ENCODE data around the gene CCN2. TPM values are rescaled to one million over a fixed set of nuclear protein-coding genes. Genes with fewer than 3 reads are reported as not detected.
A peak's percentile ranks its signal among the peaks of the same experiment; 100 is the strongest.

The CCN2 gene
- total RNA-seq, 1 donor from 2014 or later = not detected

DNA sequence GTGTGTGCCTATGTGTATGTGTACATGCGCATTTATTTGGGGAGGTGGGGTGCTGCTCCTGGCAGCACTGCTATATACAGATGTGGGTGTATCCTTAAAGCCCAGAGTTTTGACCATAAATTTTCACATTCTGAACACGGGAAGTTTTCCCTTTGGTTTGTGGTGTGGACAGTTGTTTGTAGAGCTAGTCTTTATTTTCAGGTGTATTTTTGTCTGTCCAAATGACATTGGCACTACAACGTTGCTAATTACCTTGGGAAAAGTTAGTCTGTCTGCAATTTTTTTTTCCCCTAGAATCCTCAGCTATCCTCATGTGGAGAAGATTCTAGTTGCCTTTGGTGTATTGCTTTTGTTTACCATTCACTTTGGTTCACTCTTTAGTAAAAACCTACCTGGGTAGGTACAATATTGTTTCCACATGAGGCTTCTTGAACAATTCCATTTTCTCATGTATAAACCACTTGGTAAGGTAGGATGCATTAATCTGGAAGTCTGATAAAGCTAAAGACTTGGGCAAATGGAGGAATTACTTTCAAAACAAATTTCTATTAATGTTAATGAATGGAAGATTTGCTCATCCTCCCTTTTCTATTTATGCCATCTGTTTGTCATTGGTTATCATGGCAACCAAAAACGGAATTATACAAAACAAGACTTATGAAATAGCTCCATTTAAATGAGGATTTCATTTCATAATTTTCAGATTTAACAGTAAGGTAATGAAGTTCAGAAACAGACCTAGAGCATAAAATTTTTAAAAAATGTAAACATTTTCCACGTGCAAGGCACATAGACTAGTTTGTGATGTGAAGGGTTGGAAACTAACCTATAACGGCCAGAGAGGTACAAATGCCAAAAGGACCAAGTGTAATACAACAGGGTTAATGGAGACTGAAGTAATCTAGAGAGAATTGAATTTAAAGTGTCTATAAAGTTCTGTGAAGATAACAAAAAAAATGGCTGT, 3.9 kb downstream of the CCN2 start:
- no peak for DNase-seq (ENCODE audit: low spot score)
- no peak overlapping the region for H3K27ac Mint-ChIP-seq
- intact Hi-C loops (cut with micrococcal nuclease) = no loop called here
- H3K9me3 Mint-ChIP-seq = no peaks in the 10 kb centered on the region
- H3K4me1 Mint-ChIP-seq (ENCODE audit: low read depth) = peaks cover 5% of the 10 kb centered on the region
- H3K36me3 Mint-ChIP-seq (ENCODE audit: low read depth) = no peaks in the 10 kb centered on the region
- no peak overlapping the region for H3K4me3 Mint-ChIP-seq (ENCODE audit: low read depth)
- peaks cover 57% of the 10 kb centered on the region for H3K27me3 Mint-ChIP-seq (ENCODE audit: low read depth)

- Mint-ChIP-seq H3K4me1 (ENCODE audit: low read depth) (peaks cover 5% of the 10 kb centered on the region), H3K4me3 (ENCODE audit: low read depth) (no peak overlapping the region), H3K27ac (no peak overlapping the region), H3K27me3 (ENCODE audit: low read depth) (peaks cover 49% of the 10 kb centered on the region), H3K9me3 (no peaks in the 10 kb centered on the region), H3K36me3 (ENCODE audit: low read depth) (no peaks in the 10 kb centered on the region)
- intact Hi-C loops (cut with micrococcal nuclease) = no loop called here
- DNase-seq (ENCODE audit: low spot score) = no peak
These were observed 4.7 kb downstream of the CCN2 start for GRCh38 chr6:131946404-131946991.

DNA sequence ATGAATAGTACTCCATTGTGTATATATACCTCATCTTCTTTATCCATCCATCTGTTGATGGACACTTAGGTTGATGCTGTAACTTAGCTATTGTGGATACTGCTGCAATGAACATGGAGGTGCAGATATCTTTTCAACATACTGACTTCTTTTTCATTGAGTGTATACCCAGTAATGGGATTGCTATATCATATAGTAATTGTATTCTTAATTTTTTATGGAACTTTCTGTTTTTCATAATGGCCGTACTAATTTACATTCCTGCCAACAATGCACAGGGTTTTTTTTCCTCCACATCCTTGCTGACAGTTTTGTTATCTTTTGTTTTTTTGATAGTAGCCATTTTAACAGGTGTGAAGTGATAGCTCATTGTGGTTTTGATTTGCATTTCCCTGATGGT, 5.2 kb downstream of the CCN2 start:
- DNase-seq (ENCODE audit: low spot score) = no peak
- Mint-ChIP-seq H3K27me3 (ENCODE audit: low read depth) (peaks cover 47% of the 10 kb centered on the region), H3K4me1 (ENCODE audit: low read depth) (peaks cover 5% of the 10 kb centered on the region), H3K4me3 (ENCODE audit: low read depth) (no peak overlapping the region), H3K9me3 (no peaks in the 10 kb centered on the region), H3K27ac (no peak overlapping the region), H3K36me3 (ENCODE audit: low read depth) (no peaks in the 10 kb centered on the region)
- intact Hi-C loops (cut with micrococcal nuclease) = no loop called here

DNA sequence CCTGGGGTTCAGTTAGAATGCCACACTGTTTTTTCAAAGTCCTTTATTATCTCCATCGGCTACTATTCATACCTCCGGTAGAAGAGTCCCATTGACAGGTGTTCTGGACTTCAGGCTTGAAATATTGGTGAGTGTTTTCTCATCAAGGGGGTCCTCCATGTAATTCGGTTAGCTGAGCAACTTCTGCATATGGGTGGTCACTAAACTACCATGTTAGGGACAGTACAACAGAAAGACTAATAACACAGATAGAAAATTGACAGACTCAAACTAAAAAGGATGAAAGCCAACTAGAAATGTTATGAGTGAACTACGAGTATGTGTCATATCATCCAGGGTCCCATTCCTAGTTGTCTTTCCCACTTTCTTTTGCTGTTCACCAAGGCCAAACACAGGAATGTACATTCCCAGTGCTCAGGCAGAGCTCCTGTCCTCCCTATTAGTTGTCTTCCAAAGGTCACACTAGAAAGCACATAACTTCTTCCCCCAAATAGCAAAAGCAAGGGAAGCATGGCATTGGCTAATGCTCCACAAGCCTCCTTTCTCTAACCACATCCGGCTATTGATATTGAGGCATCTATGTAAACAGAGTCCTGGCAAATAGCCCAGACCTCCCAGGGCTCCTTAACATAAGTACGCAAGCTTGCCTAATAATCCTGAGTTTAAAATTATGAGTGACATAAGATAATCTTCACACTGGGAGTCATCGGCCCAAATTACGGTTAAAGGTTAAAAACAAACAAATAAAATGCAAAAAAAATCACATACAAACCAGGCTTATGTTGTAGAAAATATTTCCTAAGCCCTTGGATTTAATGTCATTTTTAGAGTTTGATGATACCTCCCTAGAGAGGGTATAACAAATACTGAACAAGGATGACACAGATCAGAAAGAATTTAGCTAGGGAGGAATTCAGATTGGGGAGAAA, 13.2 kb downstream of the CCN2 start:
- H3K27ac Mint-ChIP-seq = no peak overlapping the region
- no peaks in the 10 kb centered on the region for H3K9me3 Mint-ChIP-seq
- H3K27me3 Mint-ChIP-seq (ENCODE audit: low read depth) = peaks cover 14% of the 10 kb centered on the region
- no peaks in the 10 kb centered on the region for H3K36me3 Mint-ChIP-seq (ENCODE audit: low read depth)
- no peak overlapping the region for H3K4me3 Mint-ChIP-seq (ENCODE audit: low read depth)
- H3K4me1 Mint-ChIP-seq (ENCODE audit: low read depth) = no peaks in the 10 kb centered on the region
- no peak for DNase-seq (ENCODE audit: low spot score)
- intact Hi-C loops (cut with micrococcal nuclease) = no loop called here

GRCh38 chr6:131937226-131937625, 13.9 kb downstream of the CCN2 start:
- Mint-ChIP-seq H3K36me3 (ENCODE audit: low read depth) (no peaks in the 10 kb centered on the region), H3K27ac (no peak overlapping the region)

DNA sequence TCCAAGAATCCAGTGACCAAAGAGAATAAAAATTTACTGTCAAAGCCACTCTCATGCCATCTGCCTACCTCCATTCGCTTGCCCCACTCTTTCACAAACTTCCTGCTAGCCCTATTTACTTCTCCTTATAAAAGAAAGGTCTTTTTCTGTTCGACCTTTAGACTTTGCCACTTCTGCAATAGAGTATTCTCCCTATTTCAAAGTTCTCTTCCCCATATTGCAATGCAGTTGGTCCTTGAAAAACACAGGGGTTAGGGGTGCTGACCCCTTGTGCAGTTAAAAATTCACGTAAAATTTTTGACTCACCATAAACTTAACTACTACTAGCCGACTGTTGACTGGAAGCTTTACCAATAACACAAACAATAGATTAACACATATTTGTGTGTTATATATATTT, 15.0 kb downstream of the CCN2 start:
- Mint-ChIP-seq H3K4me3 (ENCODE audit: low read depth) (no peak overlapping the region), H3K9me3 (no peaks in the 10 kb centered on the region), H3K27ac (no peak overlapping the region)

More at GRCh38 chr6:131937226-131937625, 13.9 kb downstream of the CCN2 start:
- Mint-ChIP-seq H3K4me3 (ENCODE audit: low read depth) (no peak overlapping the region), H3K27me3 (ENCODE audit: low read depth) (peaks cover 14% of the 10 kb centered on the region), H3K9me3 (no peaks in the 10 kb centered on the region), H3K4me1 (ENCODE audit: low read depth) (no peaks in the 10 kb centered on the region)
- DNase-seq (ENCODE audit: low spot score) = no peak
- intact Hi-C loops (cut with micrococcal nuclease) = no loop called here

GRCh38 chr6:131931063-131931750, 20.0 kb downstream of the CCN2 start:
- intact Hi-C loops (cut with micrococcal nuclease) = no loop called here

More for the DNA sequence above, 15.0 kb downstream of the CCN2 start:
- no peaks in the 10 kb centered on the region for H3K36me3 Mint-ChIP-seq (ENCODE audit: low read depth)
- DNase-seq (ENCODE audit: low spot score) = no peak
- H3K4me1 Mint-ChIP-seq (ENCODE audit: low read depth) = no peaks in the 10 kb centered on the region
- H3K27me3 Mint-ChIP-seq (ENCODE audit: low read depth) = peaks cover 20% of the 10 kb centered on the region
- intact Hi-C loops (cut with micrococcal nuclease) = no loop called here

DNA sequence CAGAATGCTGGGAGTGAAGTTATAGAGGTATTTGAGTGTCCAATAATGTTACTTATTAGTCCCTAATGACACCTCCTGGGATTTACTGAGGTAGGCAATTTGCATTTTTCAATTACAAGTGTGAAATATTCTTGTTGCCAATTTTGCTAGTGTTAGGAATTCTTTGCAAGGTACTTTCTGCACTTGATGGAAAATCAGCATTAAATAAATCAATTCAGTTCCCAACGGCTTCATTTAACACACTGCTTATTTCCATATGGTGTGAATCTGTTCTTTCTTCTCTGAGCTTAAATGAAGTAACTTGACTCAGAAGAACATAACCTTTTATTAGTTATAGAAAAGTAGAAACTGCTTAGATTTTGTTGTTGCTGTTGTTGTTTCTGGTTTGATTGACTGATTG, 21.2 kb downstream of the CCN2 start:
- Mint-ChIP-seq H3K4me3 (ENCODE audit: low read depth) (no peak overlapping the region), H3K27ac (no peak overlapping the region), H3K9me3 (no peaks in the 10 kb centered on the region), H3K36me3 (ENCODE audit: low read depth) (no peaks in the 10 kb centered on the region), H3K27me3 (ENCODE audit: low read depth) (peaks cover 11% of the 10 kb centered on the region), H3K4me1 (ENCODE audit: low read depth) (no peaks in the 10 kb centered on the region)
- intact Hi-C loops (cut with micrococcal nuclease) = no loop called here
- no peak for DNase-seq (ENCODE audit: low spot score)

More at GRCh38 chr6:131931063-131931750, 20.0 kb downstream of the CCN2 start:
- H3K36me3 Mint-ChIP-seq (ENCODE audit: low read depth) = no peaks in the 10 kb centered on the region
- H3K4me3 Mint-ChIP-seq (ENCODE audit: low read depth) = no peak overlapping the region
- H3K27ac Mint-ChIP-seq = no peak overlapping the region
- H3K9me3 Mint-ChIP-seq = no peaks in the 10 kb centered on the region
- peaks cover 9% of the 10 kb centered on the region for H3K27me3 Mint-ChIP-seq (ENCODE audit: low read depth)
- no peaks in the 10 kb centered on the region for H3K4me1 Mint-ChIP-seq (ENCODE audit: low read depth)
- DNase-seq (ENCODE audit: low spot score) = no peak

DNA sequence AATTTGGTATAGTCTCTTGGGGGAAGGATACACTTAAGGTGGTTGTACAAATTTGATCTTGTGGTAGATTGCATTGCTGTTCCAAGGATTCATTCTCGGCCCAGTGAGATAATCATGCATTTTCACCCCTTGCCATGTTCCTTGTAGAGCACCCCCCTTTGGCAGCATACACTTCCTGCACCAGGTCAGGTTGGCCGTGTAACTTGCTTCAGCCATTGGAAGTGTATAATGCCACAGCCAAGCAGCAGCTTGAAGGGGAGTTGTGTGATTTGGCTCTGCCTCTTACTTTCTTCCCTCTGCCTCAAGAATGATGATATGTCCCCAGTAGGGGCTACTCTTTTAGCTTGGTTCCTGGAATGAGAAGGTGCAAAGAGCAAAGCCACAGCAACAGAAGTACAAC, 21.9 kb downstream of the CCN2 start:
- H3K9me3 Mint-ChIP-seq = no peaks in the 10 kb centered on the region
- no peak overlapping the region for H3K4me3 Mint-ChIP-seq (ENCODE audit: low read depth)
- H3K27ac Mint-ChIP-seq = no peak overlapping the region
- intact Hi-C loops (cut with micrococcal nuclease) = no loop called here
- DNase-seq (ENCODE audit: low spot score) = no peak
- H3K36me3 Mint-ChIP-seq (ENCODE audit: low read depth) = no peaks in the 10 kb centered on the region
- no peaks in the 10 kb centered on the region for H3K4me1 Mint-ChIP-seq (ENCODE audit: low read depth)
- H3K27me3 Mint-ChIP-seq (ENCODE audit: low read depth) = peaks cover 14% of the 10 kb centered on the region

DNA sequence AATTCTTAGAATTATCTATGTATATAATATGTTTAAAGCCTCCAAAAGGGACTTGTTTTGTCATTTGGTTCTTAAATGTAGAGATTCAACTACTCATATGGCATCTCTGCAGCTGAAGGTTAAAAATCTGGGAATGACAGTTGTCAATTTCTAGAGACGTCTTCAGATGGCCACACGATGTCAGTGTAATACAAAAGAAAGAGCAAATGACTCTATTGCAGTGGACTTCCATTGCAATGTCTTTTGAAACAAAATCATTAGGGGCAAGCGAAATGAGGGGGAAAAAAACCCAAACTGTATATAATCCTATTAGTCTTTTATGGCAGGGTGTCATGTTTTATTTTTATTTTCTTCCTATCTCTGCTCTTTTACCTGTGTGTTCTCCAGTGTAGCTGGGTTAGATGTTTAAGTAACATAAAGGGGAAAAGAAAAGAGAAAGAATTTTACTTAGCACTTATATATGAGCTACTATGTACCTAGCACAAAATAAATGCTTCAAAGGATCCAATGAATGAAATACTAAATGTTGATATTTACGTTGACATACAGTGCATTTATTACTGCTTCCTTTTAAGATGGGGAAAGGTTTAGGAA, 26.2 kb downstream of the CCN2 start:
- intact Hi-C loops (cut with micrococcal nuclease) = no loop called here

GRCh38 chr6:131923356-131923755, 27.8 kb downstream of the CCN2 start:
- peaks cover 28% of the 10 kb centered on the region for H3K27me3 Mint-ChIP-seq (ENCODE audit: low read depth)
- DNase-seq (ENCODE audit: low spot score) = peak; percentile 27
- peaks cover 4% of the 10 kb centered on the region for H3K4me1 Mint-ChIP-seq (ENCODE audit: low read depth)
- peaks cover 23% of the 10 kb centered on the region for H3K9me3 Mint-ChIP-seq
- no peaks in the 10 kb centered on the region for H3K36me3 Mint-ChIP-seq (ENCODE audit: low read depth)
- no peak overlapping the region for H3K27ac Mint-ChIP-seq
- intact Hi-C loops (cut with micrococcal nuclease) = no loop called here
- no peak overlapping the region for H3K4me3 Mint-ChIP-seq (ENCODE audit: low read depth)

More for the DNA sequence above, 26.2 kb downstream of the CCN2 start:
- H3K27me3 Mint-ChIP-seq (ENCODE audit: low read depth) = peaks cover 21% of the 10 kb centered on the region
- H3K4me1 Mint-ChIP-seq (ENCODE audit: low read depth) = peaks cover under 1% of the 10 kb centered on the region
- DNase-seq (ENCODE audit: low spot score) = no peak
- H3K9me3 Mint-ChIP-seq = peaks cover 23% of the 10 kb centered on the region
- H3K27ac Mint-ChIP-seq = no peak overlapping the region
- H3K4me3 Mint-ChIP-seq (ENCODE audit: low read depth) = no peak overlapping the region
- H3K36me3 Mint-ChIP-seq (ENCODE audit: low read depth) = no peaks in the 10 kb centered on the region

GRCh38 chr6:131920656-131921055, 30.5 kb downstream of the CCN2 start:
- peaks cover 41% of the 10 kb centered on the region for H3K27me3 Mint-ChIP-seq (ENCODE audit: low read depth)
- DNase-seq (ENCODE audit: low spot score) = no peak
- H3K4me3 Mint-ChIP-seq (ENCODE audit: low read depth) = no peak overlapping the region
- intact Hi-C loops (cut with micrococcal nuclease) = no loop called here
- H3K4me1 Mint-ChIP-seq (ENCODE audit: low read depth) = peaks cover 21% of the 10 kb centered on the region
- H3K36me3 Mint-ChIP-seq (ENCODE audit: low read depth) = peaks cover 11% of the 10 kb centered on the region
- peaks cover 38% of the 10 kb centered on the region for H3K9me3 Mint-ChIP-seq
- no peak overlapping the region for H3K27ac Mint-ChIP-seq

All from activated T-helper 2 cell treated with anti-CD3 and anti-CD28 coated beads, Interferon-gamma antibody, Interleukin-2, Interleukin-4, amounts not matched to agents 10 μg/mL and 5 μg/mL and 100 μg/mL, durations not matched to agents 14 hours and 24 hours and 36 hours (primary cell).